Measurements from ENCODE around the gene SLC25A53.

DNA sequence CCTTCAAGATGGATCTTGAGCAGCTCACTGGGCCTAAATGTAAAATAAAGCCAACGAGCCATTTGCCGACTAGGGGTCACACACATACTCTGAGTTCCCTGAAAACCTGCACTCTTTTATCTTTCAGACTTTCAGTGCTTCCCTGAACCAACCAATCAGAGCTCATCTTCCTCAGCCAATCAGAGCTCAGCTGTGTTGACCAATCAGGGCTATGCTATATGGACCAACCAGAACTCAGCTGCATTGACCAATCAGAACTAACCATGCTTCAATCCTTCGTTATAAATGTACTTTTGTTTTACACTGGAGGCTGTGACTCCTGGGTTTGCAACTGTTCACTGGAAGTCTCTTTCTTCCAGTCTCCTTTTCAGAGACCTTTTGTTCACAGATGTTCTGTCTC, 19.3 kb downstream of the SLC25A53 start:
- TF ChIP-seq CTCF (IDR thresholded peaks at IDR 0.05) (no peak), POLR2A (IDR thresholded peaks at IDR 0.05) (no peak)

Measured in thyroid gland (tissue), 4 donors.